K562 (cell line): ENCODE results near the gene MPND. TPM values are rescaled to one million over a fixed set of nuclear protein-coding genes. Genes with fewer than 3 reads are reported as not detected.

ENCODE experiments used
- ATAC-seq: fragments of 200-7000 bp; cut with Tn5 transposase; 3 replicates; pipeline ENCODE4 v1.9.1; 2020; ENCODE audit warnings: moderate library complexity
- BruUV-seq: library from RNA; stranded (reverse); fragments of 400-500 nt; replicated peaks from 2 replicates; lab custom pipeline; 2021; lab: Mats Ljungman, UMichigan
- CTCF ChIA-PET: fragments of 300-600 bp; formaldehyde crosslinking; extraction: SDS; loops from one replicate; lab custom pipeline; 2021; ENCODE audit warnings: low intra/inter-chr PET ratio; lab: Yijun Ruan, JAX
- POLR2A ChIA-PET: fragments of 300-600, 350-650 bp; sonication (Branson Sonifier 250); formaldehyde crosslinking; extraction: SDS; loops from one replicate; lab custom pipeline; 2021; ENCODE audit warnings: antibody characterized with exemption, inconsistent platforms; lab: Yijun Ruan, JAX
- DNase-seq, 4 experiments: peaks; one replicate each; pipeline versions ENCODE4 v3.0.0 to v3.0.0-alpha.2; 2011 to 2018; ENCODE audit warnings: low spot score in 3 of 4, mixed read lengths in 3 of 4; ENCODE audit errors: extremely low read depth in 1 of 4
- FAIRE-seq: peaks from 2 replicates; lab custom pipeline; 2011; peaks lifted over from hg19 to GRCh38; lab: Jason Lieb, UNC
- H2AFZ ChIP-seq: 2 replicates; pipeline ENCODE4 v1.6.0; 2011; ENCODE audit warnings: low read depth, low read length, control low read depth, inconsistent platforms
- H3K27ac ChIP-seq: fragments of 200-600 bp; 3 replicates; pipeline ENCODE4 v1.8.0; 2011; ENCODE audit warnings: low read depth, mild to moderate bottlenecking, control low read depth, inconsistent platforms, low read length, moderate library complexity, mixed read lengths; ENCODE audit errors: extremely low read depth
- H3K27me3 ChIP-seq, 2 experiments: fragments of 300-600 bp in 1 of 2; 2 replicates in 1 of 2; 3 replicates in 1 of 2; pipeline versions ENCODE4 v1.6.0 to v1.8.0; 2011; ENCODE audit warnings: inconsistent platforms in 2 of 2, low read length in 2 of 2, mild to moderate bottlenecking in 1 of 2, mixed read lengths in 1 of 2, moderate library complexity in 1 of 2; ENCODE audit not compliant: control insufficient read depth in 2 of 2, insufficient read depth in 2 of 2
- H3K36me3 ChIP-seq: fragments of 300-600 bp; 3 replicates; pipeline ENCODE4 v1.8.0; 2011; ENCODE audit warnings: mild to moderate bottlenecking, low read length, inconsistent platforms; ENCODE audit not compliant: control insufficient read depth, insufficient read depth
- H3K4me1 ChIP-seq, 2 experiments: fragments of 200-600 bp in 1 of 2; replicated peaks in 1 of 2; 2 replicates in 1 of 2; 3 replicates in 1 of 2; pipeline versions ENCODE4 v1.5.1 to v1.8.0; 2011; ENCODE audit warnings: inconsistent platforms in 2 of 2, low read length in 2 of 2, mild to moderate bottlenecking in 1 of 2, mixed read lengths in 1 of 2, moderate library complexity in 1 of 2; ENCODE audit not compliant: control insufficient read depth in 2 of 2, insufficient read depth in 2 of 2
- H3K4me2 ChIP-seq: 2 replicates; pipeline ENCODE4 v1.6.1; 2011; ENCODE audit warnings: low read length, control low read depth, inconsistent platforms, mixed read lengths; ENCODE audit not compliant: insufficient read depth
- H3K4me3 ChIP-seq: fragments of 200-600 bp; sonication (generic), shearing (Covaris generic); 2 replicates; pipeline ENCODE4 v1.5.1; 2016; ENCODE audit warnings: control low read depth, inconsistent platforms
- H3K79me2 ChIP-seq: fragments of 200-600 bp; 3 replicates; pipeline ENCODE4 v1.8.0; 2011; ENCODE audit warnings: low read length, inconsistent platforms; ENCODE audit not compliant: control insufficient read depth, insufficient read depth
- H3K9ac ChIP-seq, 2 experiments: 2 replicates each; pipeline versions ENCODE4 v1.6.0 to v1.6.1; 2011; ENCODE audit warnings: low read depth in 2 of 2, low read length in 2 of 2, control low read depth in 1 of 2, inconsistent platforms in 1 of 2, mild to moderate bottlenecking in 1 of 2, mixed read lengths in 1 of 2; ENCODE audit not compliant: insufficient read depth in 1 of 2
- H3K9me1 ChIP-seq: one replicate; pipeline ENCODE4 v1.6.0; 2011; ENCODE audit warnings: inconsistent platforms, mild to moderate bottlenecking, low read length, moderate library complexity; ENCODE audit not compliant: control insufficient read depth, insufficient read depth
- H3K9me3 ChIP-seq: replicated peaks from 2 replicates; pipeline ENCODE4 v1.5.1; 2011; ENCODE audit warnings: low read depth, low read length, inconsistent platforms; ENCODE audit not compliant: control insufficient read depth, insufficient read depth
- H4K20me1 ChIP-seq: replicated peaks from 2 replicates; pipeline ENCODE4 v1.6.1; 2011; ENCODE audit warnings: low read length, inconsistent platforms, mixed read lengths; ENCODE audit not compliant: control insufficient read depth, insufficient read depth
- BCOR ChIP-seq: fragments of 450-650 bp; IDR thresholded peaks from 2 replicates; pipeline ENCODE4 v1.6.1; 2016
- NFIC ChIP-seq: fragments of 450-650 bp; IDR thresholded peaks from 2 replicates; pipeline ENCODE4 v1.6.1; 2017; ENCODE audit warnings: mild to moderate bottlenecking, inconsistent platforms
- WGBS: fragments of 100-300 bp; shearing (Covaris generic); methylation state at CpG from one replicate; pipeline ENCODE4 v1.1.6; 2016; ENCODE audit warnings: low coverage, mixed read lengths; ENCODE audit not compliant: insufficient coverage; ENCODE audit errors: missing lambda C conversion rate; 5-methylcytosine and 5-hydroxymethylcytosine counted together
- in situ Hi-C: fragments of 300-500 bp; cut with MboI; formaldehyde crosslinking; loops from 4 replicates; pipeline ENCODE4 v1.15.0; 2018; ENCODE audit warnings: inconsistent platforms, mixed read lengths
- intact Hi-C: fragments of 100-400 bp; cut with micrococcal nuclease; formaldehyde crosslinking; loops from 2 replicates; pipeline ENCODE4 v1.14.2; 2022
- polyA plus RNA-seq, 8 experiments: library from polyadenylated mRNA; depleted of rRNA in 4 of 8; stranded (reverse) in 5 of 8; unstranded in 3 of 8; fragments of >200 nt; fragmentation: Nextera tagmentation in 2 of 8; fragmentation: Illumina TruSeq in 1 of 8; extraction: Ambion mirVana in 2 of 8; extraction: Trizol in 1 of 8; gene quantifications; 2 replicates each; pipeline versions ENCODE4 v1.2.1 to v1.2.3, GENCODE V29; 2011 to 2014; ENCODE audit warnings: inconsistent platforms in 1 of 8, missing spikeins in 1 of 8
- total RNA-seq, 7 experiments: library from RNA; depleted of rRNA in 6 of 7; stranded (reverse); fragments of >200 nt in 6 of 7; fragmentation: Illumina TruSeq in 2 of 7; extraction: Trizol in 2 of 7; gene quantifications; 2 replicates each; pipeline versions ENCODE4 v1.2.1 to v1.2.3, GENCODE V29; 2011 to 2021; ENCODE audit warnings: low replicate concordance in 1 of 7
- TF ChIP-seq, protein P1 (sequence below): fragments of 450-650 bp; IDR thresholded peaks from 2 replicates; pipeline ENCODE4 v1.6.1; 2018; ENCODE audit not compliant: partially characterized antibody
- TF ChIP-seq, protein P2 (sequence below): IDR thresholded peaks from 3 replicates; pipeline ENCODE4 v1.6.1; 2011; ENCODE audit warnings: borderline replicate concordance, mild to moderate bottlenecking, moderate library complexity; ENCODE audit not compliant: insufficient read length; ENCODE audit errors: extremely low read depth
- TF ChIP-seq, protein P3 (sequence below), 2 experiments: fragments of 450-650 bp; IDR thresholded peaks; 2 replicates each; pipeline ENCODE4 v1.6.1; 2016; ENCODE audit warnings: mild to moderate bottlenecking in 2 of 2, borderline replicate concordance in 1 of 2, low read depth in 1 of 2, moderate library complexity in 1 of 2

MPND gene
- total and polyA plus RNA-seq, 9 of the 15 experiments (the other 6 are each of a cell fraction or from before 2014, with no cell fraction given) = 0.25 to 14.0 (median 3.9) TPM

DNA sequence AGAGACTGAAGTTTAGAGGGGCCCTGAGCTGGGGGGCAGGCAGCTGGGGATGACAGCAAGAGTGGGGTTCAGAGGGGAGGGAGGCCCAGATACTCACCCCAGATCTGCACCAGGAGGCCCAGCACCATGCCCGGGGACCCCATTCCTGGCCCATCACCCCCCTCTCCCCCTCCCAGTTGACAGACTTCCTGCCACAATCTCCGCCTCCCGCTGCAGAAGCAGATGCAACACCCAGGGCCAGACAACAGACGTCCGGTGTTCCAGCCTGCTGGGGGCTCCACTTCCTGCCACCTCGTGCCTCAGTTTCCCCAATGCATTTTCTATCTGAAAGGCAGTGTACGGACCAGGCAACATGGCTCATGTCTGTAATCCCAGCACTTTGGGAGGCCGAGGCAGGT is 41.1 kb upstream of the MPND start, which contains the start of gene TMIGD2:
Gene TMIGD2 (minus strand): TSS at position 147 of the 398 bp plus-strand sequence. CDS start 4 bp downstream, at position 143.
- no peak for ATAC-seq
- H3K9me1 ChIP-seq = no peaks in the 10 kb centered on the region
- no peaks in the 10 kb centered on the region for H3K36me3 ChIP-seq
- CTCF ChIA-PET = no interaction called here
- POLR2A ChIA-PET = interaction anchor here (0.8 to 1.7 kb wide), 3 partner anchors 9 to 15 kb away, joined by 3 to 4 read pairs (median 3); no protein-coding TSS in a partner anchor
- TF ChIP-seq, protein P1, sequence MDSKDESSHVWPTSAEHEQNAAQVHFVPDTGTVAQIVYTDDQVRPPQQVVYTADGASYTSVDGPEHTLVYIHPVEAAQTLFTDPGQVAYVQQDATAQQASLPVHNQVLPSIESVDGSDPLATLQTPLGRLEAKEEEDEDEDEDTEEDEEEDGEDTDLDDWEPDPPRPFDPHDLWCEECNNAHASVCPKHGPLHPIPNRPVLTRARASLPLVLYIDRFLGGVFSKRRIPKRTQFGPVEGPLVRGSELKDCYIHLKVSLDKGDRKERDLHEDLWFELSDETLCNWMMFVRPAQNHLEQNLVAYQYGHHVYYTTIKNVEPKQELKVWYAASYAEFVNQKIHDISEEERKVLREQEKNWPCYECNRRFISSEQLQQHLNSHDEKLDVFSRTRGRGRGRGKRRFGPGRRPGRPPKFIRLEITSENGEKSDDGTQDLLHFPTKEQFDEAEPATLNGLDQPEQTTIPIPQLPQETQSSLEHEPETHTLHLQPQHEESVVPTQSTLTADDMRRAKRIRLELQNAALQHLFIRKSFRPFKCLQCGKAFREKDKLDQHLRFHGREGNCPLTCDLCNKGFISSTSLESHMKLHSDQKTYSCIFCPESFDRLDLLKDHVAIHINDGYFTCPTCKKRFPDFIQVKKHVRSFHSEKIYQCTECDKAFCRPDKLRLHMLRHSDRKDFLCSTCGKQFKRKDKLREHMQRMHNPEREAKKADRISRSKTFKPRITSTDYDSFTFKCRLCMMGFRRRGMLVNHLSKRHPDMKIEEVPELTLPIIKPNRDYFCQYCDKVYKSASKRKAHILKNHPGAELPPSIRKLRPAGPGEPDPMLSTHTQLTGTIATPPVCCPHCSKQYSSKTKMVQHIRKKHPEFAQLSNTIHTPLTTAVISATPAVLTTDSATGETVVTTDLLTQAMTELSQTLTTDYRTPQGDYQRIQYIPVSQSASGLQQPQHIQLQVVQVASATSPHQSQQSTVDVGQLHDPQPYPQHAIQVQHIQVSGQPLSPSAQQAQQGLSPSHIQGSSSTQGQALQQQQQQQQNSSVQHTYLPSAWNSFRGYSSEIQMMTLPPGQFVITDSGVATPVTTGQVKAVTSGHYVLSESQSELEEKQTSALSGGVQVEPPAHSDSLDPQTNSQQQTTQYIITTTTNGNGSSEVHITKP = no peak
- TF ChIP-seq NFIC (no peak), BCOR (peak; percentile 24; the same call in 1 of the 2 replicates)
- TF ChIP-seq, protein P2, sequence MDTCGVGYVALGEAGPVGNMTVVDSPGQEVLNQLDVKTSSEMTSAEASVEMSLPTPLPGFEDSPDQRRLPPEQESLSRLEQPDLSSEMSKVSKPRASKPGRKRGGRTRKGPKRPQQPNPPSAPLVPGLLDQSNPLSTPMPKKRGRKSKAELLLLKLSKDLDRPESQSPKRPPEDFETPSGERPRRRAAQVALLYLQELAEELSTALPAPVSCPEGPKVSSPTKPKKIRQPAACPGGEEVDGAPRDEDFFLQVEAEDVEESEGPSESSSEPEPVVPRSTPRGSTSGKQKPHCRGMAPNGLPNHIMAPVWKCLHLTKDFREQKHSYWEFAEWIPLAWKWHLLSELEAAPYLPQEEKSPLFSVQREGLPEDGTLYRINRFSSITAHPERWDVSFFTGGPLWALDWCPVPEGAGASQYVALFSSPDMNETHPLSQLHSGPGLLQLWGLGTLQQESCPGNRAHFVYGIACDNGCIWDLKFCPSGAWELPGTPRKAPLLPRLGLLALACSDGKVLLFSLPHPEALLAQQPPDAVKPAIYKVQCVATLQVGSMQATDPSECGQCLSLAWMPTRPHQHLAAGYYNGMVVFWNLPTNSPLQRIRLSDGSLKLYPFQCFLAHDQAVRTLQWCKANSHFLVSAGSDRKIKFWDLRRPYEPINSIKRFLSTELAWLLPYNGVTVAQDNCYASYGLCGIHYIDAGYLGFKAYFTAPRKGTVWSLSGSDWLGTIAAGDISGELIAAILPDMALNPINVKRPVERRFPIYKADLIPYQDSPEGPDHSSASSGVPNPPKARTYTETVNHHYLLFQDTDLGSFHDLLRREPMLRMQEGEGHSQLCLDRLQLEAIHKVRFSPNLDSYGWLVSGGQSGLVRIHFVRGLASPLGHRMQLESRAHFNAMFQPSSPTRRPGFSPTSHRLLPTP = no peak
- TF ChIP-seq, protein P3, sequence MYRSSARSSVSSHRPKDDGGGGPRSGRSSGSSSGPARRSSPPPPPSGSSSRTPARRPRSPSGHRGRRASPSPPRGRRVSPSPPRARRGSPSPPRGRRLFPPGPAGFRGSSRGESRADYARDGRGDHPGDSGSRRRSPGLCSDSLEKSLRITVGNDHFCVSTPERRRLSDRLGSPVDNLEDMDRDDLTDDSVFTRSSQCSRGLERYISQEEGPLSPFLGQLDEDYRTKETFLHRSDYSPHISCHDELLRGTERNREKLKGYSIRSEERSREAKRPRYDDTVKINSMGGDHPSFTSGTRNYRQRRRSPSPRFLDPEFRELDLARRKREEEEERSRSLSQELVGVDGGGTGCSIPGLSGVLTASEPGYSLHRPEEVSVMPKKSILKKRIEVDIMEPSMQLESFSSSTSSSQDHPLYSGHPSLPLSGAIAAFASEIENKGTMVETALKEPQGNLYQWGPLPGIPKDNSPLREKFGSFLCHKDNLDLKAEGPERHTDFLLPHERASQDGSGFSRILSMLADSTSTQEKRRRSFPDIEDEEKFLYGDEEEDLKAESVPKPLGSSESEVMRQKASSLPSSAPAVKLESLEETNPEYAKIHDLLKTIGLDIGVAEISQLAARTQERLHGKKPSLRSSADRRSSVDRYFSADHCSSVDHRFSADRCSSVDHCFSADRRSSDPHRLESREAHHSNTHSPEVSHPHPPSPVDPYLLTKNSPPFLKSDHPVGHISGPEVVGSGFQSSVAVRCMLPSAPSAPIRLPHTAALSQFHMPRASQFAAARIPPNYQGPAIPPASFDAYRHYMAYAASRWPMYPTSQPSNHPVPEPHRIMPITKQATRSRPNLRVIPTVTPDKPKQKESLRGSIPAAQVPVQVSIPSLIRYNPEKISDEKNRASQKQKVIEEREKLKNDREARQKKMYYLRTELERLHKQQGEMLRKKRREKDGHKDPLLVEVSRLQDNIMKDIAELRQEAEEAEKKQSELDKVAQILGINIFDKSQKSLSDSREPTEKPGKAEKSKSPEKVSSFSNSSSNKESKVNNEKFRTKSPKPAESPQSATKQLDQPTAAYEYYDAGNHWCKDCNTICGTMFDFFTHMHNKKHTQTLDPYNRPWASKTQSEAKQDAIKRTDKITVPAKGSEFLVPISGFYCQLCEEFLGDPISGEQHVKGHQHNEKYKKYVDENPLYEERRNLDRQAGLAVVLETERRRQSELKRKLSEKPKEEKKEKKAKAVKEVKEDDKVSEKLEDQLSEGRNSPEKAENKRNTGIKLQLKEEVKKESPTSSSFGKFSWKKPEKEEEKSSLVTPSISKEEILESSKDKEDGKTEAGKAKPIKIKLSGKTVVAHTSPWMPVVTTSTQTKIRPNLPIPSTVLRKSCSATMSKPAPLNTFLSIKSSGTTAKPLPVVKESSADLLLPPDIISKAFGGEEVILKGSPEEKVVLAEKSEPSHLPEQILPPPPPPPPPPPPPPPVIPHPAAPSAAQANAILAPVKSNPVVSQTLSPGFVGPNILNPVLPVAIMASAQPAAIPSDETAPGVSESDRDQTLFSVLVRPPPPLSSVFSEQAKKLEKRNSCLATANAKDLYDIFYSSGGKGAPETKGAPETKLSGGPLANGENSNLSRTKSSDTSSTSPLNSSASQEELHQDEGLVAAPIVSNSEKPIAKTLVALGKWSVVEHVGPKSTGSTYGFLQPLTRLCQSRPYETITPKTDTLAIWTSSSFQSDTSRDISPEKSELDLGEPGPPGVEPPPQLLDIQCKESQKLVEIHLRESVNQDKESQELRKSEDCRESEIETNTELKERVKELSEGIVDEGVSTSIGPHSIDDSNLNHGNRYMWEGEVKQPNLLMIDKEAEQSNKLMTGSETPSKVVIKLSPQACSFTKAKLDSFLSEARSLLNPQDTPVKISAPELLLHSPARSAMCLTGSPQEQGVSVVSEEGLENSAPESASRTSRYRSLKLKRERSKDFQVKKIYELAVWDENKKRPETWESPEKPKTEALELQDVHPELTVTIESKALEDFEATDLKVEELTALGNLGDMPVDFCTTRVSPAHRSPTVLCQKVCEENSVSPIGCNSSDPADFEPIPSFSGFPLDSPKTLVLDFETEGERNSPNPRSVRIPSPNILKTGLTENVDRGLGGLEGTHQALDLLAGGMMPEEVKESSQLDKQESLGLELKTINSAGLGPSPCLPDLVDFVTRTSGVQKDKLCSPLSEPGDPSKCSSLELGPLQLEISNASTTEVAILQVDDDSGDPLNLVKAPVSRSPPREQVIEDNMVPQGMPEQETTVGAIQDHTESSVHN (IDR thresholded peaks at IDR 0.05; ENCODE audit: borderline replicate concordance in 1 of 2, low read depth in 1 of 2) = no peak
- H3K79me2 ChIP-seq = no peaks in the 10 kb centered on the region
- 32% methylated on average over 5 of the region's 8 CpGs for WGBS
- H4K20me1 ChIP-seq = no peaks in the 10 kb centered on the region
- peak within 1 kb of the TSS; percentile 37 for H2AFZ ChIP-seq
- peaks cover 7 to 28% of the 10 kb centered on the region in 2 experiments; a peak in 4 of 5 replicates for H3K4me1 ChIP-seq
- no peak within 1 kb of the TSS; a peak in 1 of 4 replicates for H3K9ac ChIP-seq
- in situ Hi-C loops (no loop called here), intact Hi-C loops (no loop called here)
- H3K27ac ChIP-seq = no peak within 1 kb of the TSS
- no peak within 1 kb of the TSS for H3K4me2 ChIP-seq
- no peak for DNase-seq
- FAIRE-seq = no peak
- H3K27me3 ChIP-seq = peaks cover 0 to 5% of the 10 kb centered on the region in 2 experiments; a peak in 1 of 5 replicates
- no peaks in the 10 kb centered on the region for H3K9me3 ChIP-seq
- H3K4me3 ChIP-seq = no peak within 1 kb of the TSS
- BruUV-seq = no TSS peak
